ENCODE results near the gene DNM3. TPM values are rescaled to one million over a fixed set of nuclear protein-coding genes. Genes with fewer than 3 reads are reported as not detected.
A peak's percentile ranks its signal among the peaks of the same experiment; 100 is the strongest.

Gene DNM3
- total and polyA plus RNA-seq, 2 experiments from 2014 or later: 0.11 to 1.4 TPM

DNA sequence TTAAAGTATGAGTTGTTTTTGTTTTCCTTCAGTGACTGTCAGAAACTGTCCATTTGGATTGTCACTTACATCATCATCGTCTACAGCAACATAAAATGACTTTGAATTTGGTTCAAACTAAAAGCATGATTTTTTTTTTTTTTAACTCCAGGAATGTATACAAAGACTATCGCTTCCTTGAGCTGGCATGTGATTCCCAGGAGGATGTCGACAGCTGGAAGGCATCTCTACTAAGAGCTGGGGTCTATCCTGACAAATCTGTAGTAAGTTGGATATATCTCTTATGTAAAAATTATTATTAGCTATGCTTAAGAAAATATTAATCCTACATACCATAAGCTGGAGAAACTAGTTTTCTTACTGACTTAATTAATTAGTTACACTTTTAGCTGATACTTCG is 467.3 kb downstream of the DNM3 start:
- Histone ChIP-seq H3K9me2 (ENCODE audit: insufficient read depth) (no peaks in the 10 kb centered on the region), H3K9me3 (ENCODE audit: low read depth) (no peaks in the 10 kb centered on the region), H2AFZ (no peak overlapping the region), H3K79me2 (ENCODE audit: insufficient read depth) (no peaks in the 10 kb centered on the region), H3K9ac (no peak overlapping the region), H3K4me1 (ENCODE audit: insufficient read depth) (no peaks in the 10 kb centered on the region), H3K27ac (no peak overlapping the region), H3K27me3 (replicated peaks; ENCODE audit: insufficient read depth) (no peaks in the 10 kb centered on the region), H3K4me3 (no peak overlapping the region), H4K20me1 (ENCODE audit: insufficient read depth) (no peaks in the 10 kb centered on the region), H3K4me2 (ENCODE audit: unreplicated experiment) (no peak overlapping the region), H3K36me3 (ENCODE audit: low read depth) (no peaks in the 10 kb centered on the region), H3F3A (ENCODE audit: insufficient read depth) (no peaks in the 10 kb centered on the region)
- in situ Hi-C loops (cut with MboI): no loop called here
- DNase-seq: no peak
- 57 to 61% methylated on average over 4 of the region's 4 CpGs for WGBS, 2 experiments (ENCODE audit: low coverage in 1 of 2, low lambda C conversion rate in 2 of 2, missing lambda C conversion rate in 2 of 2)
- TF ChIP-seq EZH2phosphoT487 (IDR thresholded peaks at IDR 0.05; ENCODE audit: insufficient read depth, low read depth) (no peak), EZH2 (IDR thresholded peaks at IDR 0.05; ENCODE audit: insufficient read depth, poor library complexity, severe bottlenecking) (no peak)

DNA sequence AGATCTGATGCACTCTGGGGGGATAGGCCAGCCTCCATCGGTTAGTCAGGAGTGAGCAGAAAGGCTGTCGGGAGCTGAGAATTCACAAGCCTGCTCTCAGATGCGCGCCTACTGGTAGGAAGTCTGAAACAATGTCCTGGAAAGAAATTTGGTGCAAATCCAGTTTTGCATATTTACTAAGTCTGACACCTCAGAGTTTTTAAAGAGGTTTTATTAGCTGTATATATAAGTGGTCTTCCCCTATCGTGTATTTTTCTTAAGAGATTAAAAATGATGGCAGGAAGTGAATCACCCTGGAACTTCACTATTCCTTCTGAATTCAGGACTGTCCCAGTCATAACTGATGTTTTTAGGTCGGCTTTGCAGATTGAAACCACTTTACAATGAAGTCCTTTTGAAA is 479.4 kb downstream of the DNM3 start:
- WGBS, 2 experiments (ENCODE audit: low coverage in 1 of 2, low lambda C conversion rate in 2 of 2, missing lambda C conversion rate in 2 of 2): 48 to 54% methylated on average over 6 of the region's 6 CpGs
- Histone ChIP-seq H3K4me1 (ENCODE audit: insufficient read depth) (peaks cover 44% of the 10 kb centered on the region), H3K9ac (peak overlapping the region; percentile 79), H3F3A (ENCODE audit: insufficient read depth) (peaks cover 37% of the 10 kb centered on the region), H3K79me2 (ENCODE audit: insufficient read depth) (no peaks in the 10 kb centered on the region), H3K27ac (peak overlapping the region; percentile 94), H3K9me2 (ENCODE audit: insufficient read depth) (no peaks in the 10 kb centered on the region), H3K36me3 (ENCODE audit: low read depth) (no peaks in the 10 kb centered on the region), H3K9me3 (ENCODE audit: low read depth) (no peaks in the 10 kb centered on the region), H2AFZ (peak overlapping the region; percentile 51), H3K27me3 (replicated peaks; ENCODE audit: insufficient read depth) (no peaks in the 10 kb centered on the region), H3K4me2 (ENCODE audit: unreplicated experiment) (peak overlapping the region; percentile 86), H4K20me1 (ENCODE audit: insufficient read depth) (no peaks in the 10 kb centered on the region), H3K4me3 (peak overlapping the region; percentile 52)
- TF ChIP-seq EZH2 (IDR thresholded peaks at IDR 0.05; ENCODE audit: insufficient read depth, poor library complexity, severe bottlenecking) (no peak), EZH2phosphoT487 (IDR thresholded peaks at IDR 0.05; ENCODE audit: insufficient read depth, low read depth) (no peak)
- peak; percentile 66 for DNase-seq
- in situ Hi-C loops (cut with MboI): no loop called here

GRCh38 chr1:172321451-172321850 is 480.2 kb downstream of the DNM3 start:
- Histone ChIP-seq H3K9me2 (ENCODE audit: insufficient read depth) (no peaks in the 10 kb centered on the region), H3F3A (ENCODE audit: insufficient read depth) (peaks cover 43% of the 10 kb centered on the region), H3K27ac (peak overlapping the region; percentile 94), H2AFZ (peak overlapping the region; percentile 51), H3K36me3 (ENCODE audit: low read depth) (no peaks in the 10 kb centered on the region), H3K9me3 (ENCODE audit: low read depth) (no peaks in the 10 kb centered on the region), H3K4me2 (ENCODE audit: unreplicated experiment) (peak overlapping the region; percentile 86), H4K20me1 (ENCODE audit: insufficient read depth) (no peaks in the 10 kb centered on the region), H3K27me3 (replicated peaks; ENCODE audit: insufficient read depth) (no peaks in the 10 kb centered on the region), H3K4me3 (peak overlapping the region; percentile 52), H3K9ac (peak overlapping the region; percentile 79), H3K79me2 (ENCODE audit: insufficient read depth) (no peaks in the 10 kb centered on the region), H3K4me1 (ENCODE audit: insufficient read depth) (peaks cover 52% of the 10 kb centered on the region)
- 11 to 21% methylated on average over 4 of the region's 4 CpGs for WGBS, 2 experiments (ENCODE audit: low coverage in 1 of 2, low lambda C conversion rate in 2 of 2, missing lambda C conversion rate in 2 of 2)
- in situ Hi-C loops (cut with MboI): no loop called here
- DNase-seq: peak; percentile 83
- no peak for TF ChIP-seq EZH2phosphoT487 (IDR thresholded peaks at IDR 0.05; ENCODE audit: insufficient read depth, low read depth)
- TF ChIP-seq EZH2 (IDR thresholded peaks at IDR 0.05; ENCODE audit: insufficient read depth, poor library complexity, severe bottlenecking): no peak

GRCh38 chr1:172322219-172323061 is 481.1 kb downstream of the DNM3 start:
- H3K4me3 ChIP-seq: peak overlapping the region; percentile 52
- H3F3A ChIP-seq (ENCODE audit: insufficient read depth): peaks cover 43% of the 10 kb centered on the region
- no peaks in the 10 kb centered on the region for H3K36me3 ChIP-seq (ENCODE audit: low read depth)
- no peaks in the 10 kb centered on the region for H3K27me3 ChIP-seq (replicated peaks; ENCODE audit: insufficient read depth)
- peak overlapping the region; percentile 94 for H3K27ac ChIP-seq
- peak; percentile 89 for DNase-seq
- H3K4me2 ChIP-seq (ENCODE audit: unreplicated experiment): peak overlapping the region; percentile 86
- peak overlapping the region; percentile 79 for H3K9ac ChIP-seq
- 1% methylated on average over 13 of the region's 13 CpGs for WGBS, 2 experiments (ENCODE audit: low coverage in 1 of 2, low lambda C conversion rate in 2 of 2, missing lambda C conversion rate in 2 of 2)
- no peaks in the 10 kb centered on the region for H4K20me1 ChIP-seq (ENCODE audit: insufficient read depth)
- no peaks in the 10 kb centered on the region for H3K9me2 ChIP-seq (ENCODE audit: insufficient read depth)
- H3K4me1 ChIP-seq (ENCODE audit: insufficient read depth): peaks cover 53% of the 10 kb centered on the region
- TF ChIP-seq EZH2phosphoT487 (IDR thresholded peaks at IDR 0.05; ENCODE audit: insufficient read depth, low read depth): no peak
- no peak for TF ChIP-seq EZH2 (IDR thresholded peaks at IDR 0.05; ENCODE audit: insufficient read depth, poor library complexity, severe bottlenecking)
- H2AFZ ChIP-seq: peak overlapping the region; percentile 51
- in situ Hi-C loops (cut with MboI): no loop called here
- H3K79me2 ChIP-seq (ENCODE audit: insufficient read depth): no peaks in the 10 kb centered on the region
- H3K9me3 ChIP-seq (ENCODE audit: low read depth): no peaks in the 10 kb centered on the region

All from GM23248 (cell line).